Measurements from ENCODE around the gene RNU6-1. TPM values are rescaled to one million over a fixed set of nuclear protein-coding genes. Genes with fewer than 3 reads are reported as not detected.

RNU6-1 gene
- total RNA-seq, 1 experiment from 2014 or later = not detected

GRCh38 chr15:67819636-67820035, 20.2 kb downstream of the RNU6-1 start:
- DNase-seq (ENCODE audit: low read depth, low spot score) = no peak
- intact Hi-C loops (cut with micrococcal nuclease; ENCODE audit: unreplicated experiment) (no loop called here), in situ Hi-C loops (cut with HindIII; ENCODE audit: low pct_unique_long_range_greater_than_20kb, low sequenced_read_pairs) (no loop called here)
- BruUV-seq (replicated peaks) = no TSS peak
- peaks cover 10% of the 10 kb centered on the region for H3K4me1 ChIP-seq (ENCODE audit: control insufficient read depth, insufficient read depth, low read length)
- ATAC-seq = no peak
- no peak overlapping the region for H3K4me3 ChIP-seq (ENCODE audit: low read depth in 2 of 2, low read length in 2 of 2)
- CTCF ChIA-PET = no interaction called here
- no peak overlapping the region for H3K27ac ChIP-seq (ENCODE audit: low read length)
- H3K27me3 ChIP-seq (ENCODE audit: control insufficient read depth, insufficient read depth, low read length) = peaks cover 19% of the 10 kb centered on the region
- POLR2A ChIA-PET = no interaction called here
- no peaks in the 10 kb centered on the region for H3K36me3 ChIP-seq (ENCODE audit: control insufficient read depth, insufficient read depth, low read length)
- TF ChIP-seq POLR2AphosphoS5 (IDR thresholded peaks at IDR 0.05; ENCODE audit: low read depth, low read length) (no peak), SIN3A (IDR thresholded peaks at IDR 0.05; ENCODE audit: borderline replicate concordance, insufficient read depth, low read depth, low read length) (no peak), TCF7L2 (IDR thresholded peaks at IDR 0.05; ENCODE audit: low read depth, low read length) (no peak), CTCF (IDR thresholded peaks at IDR 0.05) (no peak)
- TF ChIP-seq, protein P1, sequence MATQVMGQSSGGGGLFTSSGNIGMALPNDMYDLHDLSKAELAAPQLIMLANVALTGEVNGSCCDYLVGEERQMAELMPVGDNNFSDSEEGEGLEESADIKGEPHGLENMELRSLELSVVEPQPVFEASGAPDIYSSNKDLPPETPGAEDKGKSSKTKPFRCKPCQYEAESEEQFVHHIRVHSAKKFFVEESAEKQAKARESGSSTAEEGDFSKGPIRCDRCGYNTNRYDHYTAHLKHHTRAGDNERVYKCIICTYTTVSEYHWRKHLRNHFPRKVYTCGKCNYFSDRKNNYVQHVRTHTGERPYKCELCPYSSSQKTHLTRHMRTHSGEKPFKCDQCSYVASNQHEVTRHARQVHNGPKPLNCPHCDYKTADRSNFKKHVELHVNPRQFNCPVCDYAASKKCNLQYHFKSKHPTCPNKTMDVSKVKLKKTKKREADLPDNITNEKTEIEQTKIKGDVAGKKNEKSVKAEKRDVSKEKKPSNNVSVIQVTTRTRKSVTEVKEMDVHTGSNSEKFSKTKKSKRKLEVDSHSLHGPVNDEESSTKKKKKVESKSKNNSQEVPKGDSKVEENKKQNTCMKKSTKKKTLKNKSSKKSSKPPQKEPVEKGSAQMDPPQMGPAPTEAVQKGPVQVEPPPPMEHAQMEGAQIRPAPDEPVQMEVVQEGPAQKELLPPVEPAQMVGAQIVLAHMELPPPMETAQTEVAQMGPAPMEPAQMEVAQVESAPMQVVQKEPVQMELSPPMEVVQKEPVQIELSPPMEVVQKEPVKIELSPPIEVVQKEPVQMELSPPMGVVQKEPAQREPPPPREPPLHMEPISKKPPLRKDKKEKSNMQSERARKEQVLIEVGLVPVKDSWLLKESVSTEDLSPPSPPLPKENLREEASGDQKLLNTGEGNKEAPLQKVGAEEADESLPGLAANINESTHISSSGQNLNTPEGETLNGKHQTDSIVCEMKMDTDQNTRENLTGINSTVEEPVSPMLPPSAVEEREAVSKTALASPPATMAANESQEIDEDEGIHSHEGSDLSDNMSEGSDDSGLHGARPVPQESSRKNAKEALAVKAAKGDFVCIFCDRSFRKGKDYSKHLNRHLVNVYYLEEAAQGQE (IDR thresholded peaks at IDR 0.05; ENCODE audit: insufficient read depth in 1 of 2, low read depth in 2 of 2, low read length in 1 of 2) = no peak
- H3K9me3 ChIP-seq (ENCODE audit: control insufficient read depth, insufficient read depth, low read depth, low read length) = no peaks in the 10 kb centered on the region

DNA sequence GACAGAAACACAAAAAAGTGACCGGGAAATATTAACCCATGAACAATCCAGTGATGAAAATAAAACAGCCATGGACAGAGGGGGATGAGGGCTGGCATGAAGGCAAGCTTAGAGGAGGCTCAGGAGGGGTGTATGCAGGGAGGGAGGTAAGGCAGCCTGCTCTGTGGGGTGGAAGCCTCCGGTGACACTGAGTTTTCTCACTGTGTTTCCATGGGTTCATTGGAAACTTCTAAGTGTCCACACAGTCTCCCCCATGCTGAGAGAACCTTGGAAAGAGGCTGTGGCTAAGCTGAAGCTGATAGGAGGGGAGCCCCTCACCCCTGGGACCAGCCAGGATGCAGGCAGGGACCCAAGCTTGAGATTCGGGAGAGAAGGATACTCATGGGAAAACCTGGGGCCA, 21.4 kb downstream of the RNU6-1 start:
- Histone ChIP-seq H3K4me3 (ENCODE audit: low read depth in 2 of 2, low read length in 2 of 2) (no peak overlapping the region), H3K9me3 (ENCODE audit: control insufficient read depth, insufficient read depth, low read depth, low read length) (no peaks in the 10 kb centered on the region), H3K4me1 (ENCODE audit: control insufficient read depth, insufficient read depth, low read length) (no peaks in the 10 kb centered on the region), H3K36me3 (ENCODE audit: control insufficient read depth, insufficient read depth, low read length) (no peaks in the 10 kb centered on the region), H3K27ac (ENCODE audit: low read length) (no peak overlapping the region), H3K27me3 (ENCODE audit: control insufficient read depth, insufficient read depth, low read length) (peaks cover 10% of the 10 kb centered on the region)
- no peak for TF ChIP-seq SIN3A (IDR thresholded peaks at IDR 0.05; ENCODE audit: borderline replicate concordance, insufficient read depth, low read depth, low read length)
- TF ChIP-seq TCF7L2 (IDR thresholded peaks at IDR 0.05; ENCODE audit: low read depth, low read length) = no peak
- intact Hi-C loops (cut with micrococcal nuclease; ENCODE audit: unreplicated experiment) = no loop called here
- in situ Hi-C loops (cut with HindIII; ENCODE audit: low pct_unique_long_range_greater_than_20kb, low sequenced_read_pairs) = no loop called here
- BruUV-seq (replicated peaks) = no TSS peak
- ChIA-PET POLR2A (no interaction called here), CTCF (no interaction called here)
- no peak for DNase-seq (ENCODE audit: low read depth, low spot score)
- no peak for ATAC-seq

DNA sequence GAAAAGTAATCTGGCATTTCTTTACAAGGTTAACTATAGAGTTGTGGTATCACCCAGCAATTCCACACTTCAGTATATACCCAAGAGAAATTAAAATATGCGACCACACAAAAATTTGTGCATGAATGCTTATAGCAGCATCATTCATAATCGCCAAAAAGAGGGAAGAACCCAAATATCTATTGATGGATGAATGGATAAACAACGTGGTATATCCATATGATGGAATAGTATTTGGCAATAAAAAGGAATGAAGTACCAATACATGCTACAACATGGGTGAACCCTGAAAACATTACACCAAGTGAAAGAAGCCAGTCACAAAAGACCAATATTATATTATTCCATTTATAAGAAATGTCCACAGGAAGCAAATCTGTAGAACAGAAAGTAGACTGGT, 23.2 kb downstream of the RNU6-1 start:
- DNase-seq (ENCODE audit: low read depth, low spot score) = no peak
- no TSS peak for BruUV-seq (replicated peaks)
- in situ Hi-C loops (cut with HindIII; ENCODE audit: low pct_unique_long_range_greater_than_20kb, low sequenced_read_pairs) = no loop called here
- H3K27me3 ChIP-seq (ENCODE audit: control insufficient read depth, insufficient read depth, low read length) = peaks cover 2% of the 10 kb centered on the region; the same call in 1 of the 2 replicates
- H3K9me3 ChIP-seq (ENCODE audit: control insufficient read depth, insufficient read depth, low read depth, low read length) = no peaks in the 10 kb centered on the region
- intact Hi-C loops (cut with micrococcal nuclease; ENCODE audit: unreplicated experiment) = no loop called here
- no peak for ATAC-seq
- H3K4me1 ChIP-seq (ENCODE audit: control insufficient read depth, insufficient read depth, low read length) = no peaks in the 10 kb centered on the region
- TF ChIP-seq TCF7L2 (IDR thresholded peaks at IDR 0.05; ENCODE audit: low read depth, low read length) (no peak), SIN3A (IDR thresholded peaks at IDR 0.05; ENCODE audit: borderline replicate concordance, insufficient read depth, low read depth, low read length) (no peak), CTCF (IDR thresholded peaks at IDR 0.05) (no peak), POLR2AphosphoS5 (IDR thresholded peaks at IDR 0.05; ENCODE audit: low read depth, low read length) (no peak)
- TF ChIP-seq, protein P1 (IDR thresholded peaks at IDR 0.05; ENCODE audit: insufficient read depth in 1 of 2, low read depth in 2 of 2, low read length in 1 of 2) = no peak
- H3K4me3 ChIP-seq (ENCODE audit: low read depth in 2 of 2, low read length in 2 of 2) = no peak overlapping the region
- POLR2A ChIA-PET = no interaction called here
- no peaks in the 10 kb centered on the region for H3K36me3 ChIP-seq (ENCODE audit: control insufficient read depth, insufficient read depth, low read length)
- CTCF ChIA-PET = no interaction called here
- H3K27ac ChIP-seq (ENCODE audit: low read length) = no peak overlapping the region
